Colonic mucosa (tissue), 4 donors: ENCODE data around the gene ZER1. TPM values are rescaled to one million over a fixed set of nuclear protein-coding genes. Genes with fewer than 3 reads are reported as not detected.

Experiments
- DNase-seq: peaks from one replicate; pipeline ENCODE4 v3.0.0-alpha.2; 2020
- H3K27ac ChIP-seq: fragments of 200-600 bp; one replicate; pipeline ENCODE4 v1.8.0; 2021
- H3K27me3 ChIP-seq: fragments of 200-600 bp; one replicate; pipeline ENCODE4 v1.8.0; 2021
- H3K36me3 ChIP-seq: fragments of 200-600 bp; one replicate; pipeline ENCODE4 v1.8.0; 2021
- H3K4me1 ChIP-seq: fragments of 200-600 bp; one replicate; pipeline ENCODE4 v1.8.0; 2021; ENCODE audit warnings: mild to moderate bottlenecking
- H3K4me3 ChIP-seq: fragments of 200-600 bp; one replicate; pipeline ENCODE4 v1.8.0; 2021
- H3K9ac ChIP-seq, 2 donors: one replicate each; pipeline ENCODE4 v1.7.0; 2013; ENCODE audit warnings: control low read depth in 2 of 2, low read depth in 2 of 2, low read length in 2 of 2
- H3K9me3 ChIP-seq: fragments of 200-600 bp; one replicate; pipeline ENCODE4 v1.8.0; 2021
- intact Hi-C: fragments of 100-400 bp; cut with DNase I; formaldehyde crosslinking; loops from one replicate; pipeline ENCODE4 v1.14.1; 2022
- total RNA-seq, 2 donors: library from RNA; stranded (reverse); fragmentation: NEBNext Ultra II Directional in 1 of 2; extraction: Animal tissue kit (Norgen Biotek cat#: 25700) in 1 of 2; gene quantifications; one replicate each; pipeline ENCODE4 v1.2.1, GENCODE V29; 2021
- TF ChIP-seq, protein P1 (sequence below): fragments of 200-600 bp; IDR thresholded peaks from one replicate; pipeline ENCODE4 v1.8.0; 2022; ENCODE audit warnings: antibody characterized with exemption, mild to moderate bottlenecking
- donor health status: healthy.
- donor health status: DM: no; HTN: no; CAD: no.
- donor health status: DM: no; HTN: no; CAD: no.

The ZER1 gene
- total RNA-seq, 2 donors from 2014 or later, result 35.1 to 54.7 TPM

DNA sequence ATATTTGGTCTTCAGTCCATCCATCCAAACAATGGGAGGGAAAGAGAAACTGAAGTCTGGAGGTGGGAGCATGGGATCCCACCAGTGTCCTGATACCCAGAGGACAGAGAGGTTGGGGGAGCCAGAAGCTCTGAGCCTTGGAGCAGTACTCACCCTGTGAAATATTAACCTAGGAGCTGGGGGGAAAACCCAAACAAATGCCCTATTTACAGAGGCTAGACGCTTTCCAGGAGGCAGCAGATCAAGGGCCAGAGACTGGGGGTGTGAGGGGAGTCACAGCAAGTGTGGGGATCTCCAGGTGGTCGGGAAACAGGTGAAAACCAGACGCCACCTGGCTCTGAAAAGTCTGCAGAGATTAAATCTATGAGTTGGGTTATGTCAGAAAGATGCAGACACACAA lies 6.2 kb downstream of the ZER1 start:
- H3K36me3 ChIP-seq, result no peaks in the 10 kb centered on the region
- no peak overlapping the region for H3K27ac ChIP-seq
- H3K4me3 ChIP-seq, result no peak overlapping the region
- H3K9ac ChIP-seq, result no peak overlapping the region
- TF ChIP-seq, protein P1, sequence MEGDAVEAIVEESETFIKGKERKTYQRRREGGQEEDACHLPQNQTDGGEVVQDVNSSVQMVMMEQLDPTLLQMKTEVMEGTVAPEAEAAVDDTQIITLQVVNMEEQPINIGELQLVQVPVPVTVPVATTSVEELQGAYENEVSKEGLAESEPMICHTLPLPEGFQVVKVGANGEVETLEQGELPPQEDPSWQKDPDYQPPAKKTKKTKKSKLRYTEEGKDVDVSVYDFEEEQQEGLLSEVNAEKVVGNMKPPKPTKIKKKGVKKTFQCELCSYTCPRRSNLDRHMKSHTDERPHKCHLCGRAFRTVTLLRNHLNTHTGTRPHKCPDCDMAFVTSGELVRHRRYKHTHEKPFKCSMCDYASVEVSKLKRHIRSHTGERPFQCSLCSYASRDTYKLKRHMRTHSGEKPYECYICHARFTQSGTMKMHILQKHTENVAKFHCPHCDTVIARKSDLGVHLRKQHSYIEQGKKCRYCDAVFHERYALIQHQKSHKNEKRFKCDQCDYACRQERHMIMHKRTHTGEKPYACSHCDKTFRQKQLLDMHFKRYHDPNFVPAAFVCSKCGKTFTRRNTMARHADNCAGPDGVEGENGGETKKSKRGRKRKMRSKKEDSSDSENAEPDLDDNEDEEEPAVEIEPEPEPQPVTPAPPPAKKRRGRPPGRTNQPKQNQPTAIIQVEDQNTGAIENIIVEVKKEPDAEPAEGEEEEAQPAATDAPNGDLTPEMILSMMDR, result no peak
- intact Hi-C loops, result no loop called here
- H3K9me3 ChIP-seq, result no peaks in the 10 kb centered on the region
- H3K27me3 ChIP-seq, result no peaks in the 10 kb centered on the region
- H3K4me1 ChIP-seq, result peaks cover 7% of the 10 kb centered on the region
- no peak for DNase-seq

DNA sequence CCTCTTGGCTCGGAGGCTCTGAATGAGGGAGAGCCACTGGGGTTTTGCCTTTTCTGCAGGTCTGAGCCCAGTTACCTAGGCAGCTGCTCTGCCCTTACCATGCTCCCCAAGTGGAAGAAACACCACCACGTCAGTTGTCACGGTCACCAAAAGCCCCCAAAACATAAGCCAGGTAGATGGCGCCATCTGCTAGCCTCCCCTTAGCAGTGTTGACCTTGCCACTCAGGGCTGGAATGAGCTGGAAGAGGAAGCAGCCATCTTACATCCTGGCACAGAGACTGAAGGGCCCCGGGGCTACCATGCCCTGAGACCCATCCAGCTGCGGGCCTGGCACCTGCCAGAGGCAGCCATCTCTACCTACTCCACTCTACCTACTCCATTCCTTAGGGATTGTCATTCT lies 7.4 kb downstream of the ZER1 start:
- H3K27ac ChIP-seq, result no peak overlapping the region
- TF ChIP-seq, protein P1, result no peak

DNA sequence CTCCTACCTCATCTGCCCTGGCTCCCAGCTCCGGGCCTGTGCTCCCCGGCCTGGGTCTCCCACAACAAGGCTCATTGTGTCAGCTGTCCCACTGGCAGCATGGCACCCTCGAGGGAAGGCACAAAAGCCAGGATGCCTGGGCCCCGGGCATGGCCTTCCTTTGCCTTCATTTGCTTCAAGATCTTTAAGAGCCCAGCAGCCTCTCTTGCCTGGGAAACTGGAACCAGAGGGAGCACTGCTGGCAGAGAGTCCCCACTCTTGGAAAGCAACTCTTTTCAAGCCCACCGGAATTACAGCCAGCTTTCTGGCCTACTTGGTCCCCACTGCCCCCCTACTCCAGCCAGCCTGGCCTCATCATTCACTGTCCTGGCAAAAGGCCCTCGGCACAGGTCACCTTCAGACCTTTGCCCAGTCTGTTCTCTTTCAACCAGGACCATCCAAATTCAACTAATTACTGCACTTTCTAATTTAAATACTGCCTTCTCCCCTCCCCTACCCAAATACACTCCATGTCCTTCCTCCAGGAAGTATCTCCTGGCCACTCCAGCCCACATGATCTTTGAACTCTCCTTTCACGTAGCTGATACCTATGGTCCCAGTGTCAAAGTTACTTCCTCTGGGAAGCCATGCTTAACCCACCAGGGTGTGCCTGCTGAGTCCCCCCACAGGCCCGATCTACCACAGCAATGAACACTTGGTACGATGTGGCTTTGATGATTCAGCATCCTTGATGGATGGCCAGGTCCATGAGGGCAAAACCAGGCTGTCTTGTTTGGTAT lies 8.9 kb downstream of the ZER1 start:
- no peak overlapping the region for H3K4me3 ChIP-seq
- intact Hi-C loops, result no loop called here
- no peak for DNase-seq
- no peak overlapping the region for H3K9ac ChIP-seq
- no peaks in the 10 kb centered on the region for H3K36me3 ChIP-seq
- no peaks in the 10 kb centered on the region for H3K4me1 ChIP-seq
- no peaks in the 10 kb centered on the region for H3K9me3 ChIP-seq
- TF ChIP-seq, protein P1, result no peak
- no peaks in the 10 kb centered on the region for H3K27me3 ChIP-seq
- H3K27ac ChIP-seq, result no peak overlapping the region

More for the DNA sequence above, 7.4 kb downstream of the ZER1 start:
- Histone ChIP-seq H3K4me1 (no peaks in the 10 kb centered on the region), H3K4me3 (no peak overlapping the region), H3K9me3 (no peaks in the 10 kb centered on the region), H3K9ac (no peak overlapping the region), H3K27me3 (no peaks in the 10 kb centered on the region), H3K36me3 (no peaks in the 10 kb centered on the region)
- intact Hi-C loops, result no loop called here
- DNase-seq, result no peak

DNA sequence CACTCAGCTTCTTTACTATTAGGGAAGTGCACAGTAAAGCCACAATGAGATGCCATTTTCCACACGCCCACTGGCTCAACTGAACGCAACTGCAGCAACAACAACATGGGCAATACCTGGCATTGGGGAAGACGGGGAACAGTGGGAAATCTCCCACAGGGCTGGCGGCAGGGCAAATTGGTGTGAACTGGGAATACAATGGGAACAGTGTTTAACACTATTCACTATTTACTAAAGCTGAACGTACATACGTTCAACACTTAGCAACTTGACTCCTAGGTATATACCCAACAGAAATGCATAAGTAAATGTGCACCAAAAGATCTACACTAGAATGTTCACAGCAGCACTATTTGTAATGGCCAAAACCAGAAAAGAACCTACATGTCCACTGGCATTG lies 14.1 kb downstream of the ZER1 start:
- H3K9me3 ChIP-seq, result no peaks in the 10 kb centered on the region
- H3K27me3 ChIP-seq, result no peaks in the 10 kb centered on the region
- intact Hi-C loops, result no loop called here
- H3K4me1 ChIP-seq, result no peaks in the 10 kb centered on the region
- no peak overlapping the region for H3K27ac ChIP-seq
- H3K36me3 ChIP-seq, result peaks cover 7% of the 10 kb centered on the region
- H3K9ac ChIP-seq, result no peak overlapping the region
- H3K4me3 ChIP-seq, result no peak overlapping the region
- TF ChIP-seq, protein P1, result no peak
- no peak for DNase-seq

DNA sequence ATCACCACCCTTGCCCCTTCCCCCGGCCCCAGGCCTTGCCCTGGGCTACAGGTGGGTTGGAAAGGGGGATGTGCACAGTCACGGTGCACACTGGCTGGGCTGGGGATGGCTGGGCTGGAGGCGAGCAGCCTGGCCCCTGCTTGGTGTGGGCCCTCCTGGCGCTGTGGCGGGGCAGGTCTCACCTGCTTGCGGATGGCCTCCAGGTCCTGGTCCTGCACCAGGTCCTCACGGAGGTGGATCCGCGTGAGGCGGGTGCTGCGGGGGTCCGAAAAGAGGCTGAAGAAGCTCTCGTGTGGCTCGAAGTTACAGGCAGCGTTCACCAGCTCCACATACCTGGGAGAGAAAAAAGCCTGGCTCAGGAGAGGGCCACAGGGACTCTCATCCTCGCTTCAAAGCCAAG lies 18.1 kb downstream of the ZER1 start:
- no peak overlapping the region for H3K27ac ChIP-seq
- no peak for DNase-seq
- TF ChIP-seq, protein P1, result no peak
- no peaks in the 10 kb centered on the region for H3K9me3 ChIP-seq
- no peaks in the 10 kb centered on the region for H3K4me1 ChIP-seq
- no peaks in the 10 kb centered on the region for H3K27me3 ChIP-seq
- H3K9ac ChIP-seq, result no peak overlapping the region
- intact Hi-C loops, result no loop called here
- no peak overlapping the region for H3K4me3 ChIP-seq
- H3K36me3 ChIP-seq, result peaks cover 7% of the 10 kb centered on the region
